CD4-positive, alpha-beta memory T cell (primary cell): ENCODE data around the gene LKAAEAR1. TPM values are rescaled to one million over a fixed set of nuclear protein-coding genes. Genes with fewer than 3 reads are reported as not detected.

Source experiments
- CTCF ChIA-PET: fragments of 350-600 bp; sonication (Branson Sonifier 250); formaldehyde crosslinking; loops from one replicate; lab custom pipeline; 2021; ENCODE audit warnings: inconsistent platforms; ENCODE audit not compliant: partially characterized antibody; lab: Charles Lee
- POLR2A ChIA-PET: fragments of 350-600 bp; sonication (Branson Sonifier 250); formaldehyde crosslinking; loops from one replicate; lab custom pipeline; 2021; ENCODE audit not compliant: partially characterized antibody; lab: Charles Lee
- DNase-seq, 5 donors: peaks; one replicate each; pipeline versions ENCODE4 v3.0.0 to v3.0.0-alpha.2; 2020 to 2022; ENCODE audit warnings: mixed read lengths in 1 of 5
- H3K27ac ChIP-seq: one replicate; pipeline ENCODE4 v1.7.0; 2013; ENCODE audit warnings: low read depth, low read length
- H3K27me3 ChIP-seq: 2 replicates; pipeline ENCODE4 v1.7.0; 2013; ENCODE audit warnings: mild to moderate bottlenecking, low read length, moderate library complexity; ENCODE audit not compliant: insufficient read depth
- H3K36me3 ChIP-seq: 2 replicates; pipeline ENCODE4 v1.7.0; 2013; ENCODE audit warnings: mild to moderate bottlenecking, low read length, moderate library complexity; ENCODE audit not compliant: insufficient read depth
- H3K4me1 ChIP-seq: 2 replicates; pipeline ENCODE4 v1.7.0; 2013; ENCODE audit warnings: mild to moderate bottlenecking, low read length, moderate library complexity; ENCODE audit not compliant: insufficient read depth
- H3K4me3 ChIP-seq, 2 donors: one replicate each; pipeline ENCODE4 v1.7.0; 2013; ENCODE audit warnings: low read length in 2 of 2, mild to moderate bottlenecking in 1 of 2
- H3K9me3 ChIP-seq, 2 donors: one replicate each; pipeline ENCODE4 v1.7.0; 2013; ENCODE audit warnings: low read length in 2 of 2, control low read depth in 1 of 2; ENCODE audit not compliant: control insufficient read depth in 1 of 2
- H3K27ac Mint-ChIP-seq, 7 donors: one replicate each; pipeline ENCODE4 v1.8.0; 2020 to 2021; ENCODE audit warnings: mixed read lengths in 7 of 7, mild to moderate bottlenecking in 6 of 7, inconsistent platforms in 3 of 7, moderate library complexity in 3 of 7
- H3K27me3 Mint-ChIP-seq, 2 donors: one replicate each; pipeline ENCODE4 v1.8.0; 2020 to 2021; ENCODE audit warnings: mixed read lengths in 2 of 2
- H3K36me3 Mint-ChIP-seq, 2 donors: one replicate each; pipeline ENCODE4 v1.8.0; 2020 to 2021; ENCODE audit warnings: mixed read lengths in 2 of 2, inconsistent platforms in 1 of 2, mild to moderate bottlenecking in 1 of 2
- H3K4me1 Mint-ChIP-seq, 4 donors: one replicate each; pipeline ENCODE4 v1.8.0; 2020 to 2021; ENCODE audit warnings: mixed read lengths in 4 of 4, mild to moderate bottlenecking in 1 of 4
- H3K4me3 Mint-ChIP-seq, 8 donors: one replicate each; pipeline ENCODE4 v1.8.0; 2020 to 2021; ENCODE audit warnings: mixed read lengths in 8 of 8, mild to moderate bottlenecking in 7 of 8, moderate library complexity in 6 of 8, inconsistent platforms in 3 of 8
- H3K9me3 Mint-ChIP-seq, 8 donors: one replicate each; pipeline ENCODE4 v1.8.0; 2020 to 2021; ENCODE audit warnings: mixed read lengths in 8 of 8, mild to moderate bottlenecking in 5 of 8, inconsistent platforms in 3 of 8, moderate library complexity in 1 of 8
- intact Hi-C: fragments of 100-400 bp; cut with micrococcal nuclease; formaldehyde crosslinking; loops from one replicate; pipeline ENCODE4 v1.15.1; 2023
- polyA plus RNA-seq, 2 donors: library from polyadenylated mRNA; unstranded; fragments of 300-500 nt; fragmentation: Illumina TruSeq; gene quantifications; one replicate each; pipeline ENCODE4 v1.2.3, GENCODE V29; 2021
- total RNA-seq, 2 experiments: library from RNA; stranded (reverse); gene quantifications; one replicate each; pipeline ENCODE4 v1.2.3, GENCODE V29; 2021

Gene LKAAEAR1
- total and polyA plus RNA-seq, 4 experiments from 2014 or later = 0.30 to 0.63 (median 0.39) TPM; not detected in 1

GRCh38 chr20:64078934-64079272 lies 5.3 kb downstream of the LKAAEAR1 start:
- no peaks in the 10 kb centered on the region for H3K27me3 ChIP-seq
- H3K9me3 ChIP-seq = no peaks in the 10 kb centered on the region
- H3K36me3 Mint-ChIP-seq = peaks cover 0 to 23% of the 10 kb centered on the region in 2 donors
- H3K4me1 ChIP-seq = peaks cover 43% of the 10 kb centered on the region
- ChIA-PET POLR2A (interaction anchor here (0.9 to 3.5 kb wide), 15 partner anchors 9 to 1074 kb away, joined by 3 to 29 read pairs (median 7); partner anchors contain the start of genes LIME1, PCMTD2, PPDPF and PRPF6), CTCF (interaction anchor here (0.7 to 2.2 kb wide), 7 partner anchors 9 to 177 kb away, joined by 3 to 7 read pairs (median 4); no protein-coding TSS in a partner anchor)
- peak overlapping the region; percentile 69 to 93 (median 85) for H3K27ac Mint-ChIP-seq
- H3K36me3 ChIP-seq = peaks cover 17% of the 10 kb centered on the region
- peaks cover 7 to 57% (median 31%) of the 10 kb centered on the region in 4 donors for H3K4me1 Mint-ChIP-seq
- peak overlapping the region; percentile 86 to 95 (median 90) for H3K4me3 Mint-ChIP-seq
- peak overlapping the region; percentile 73 to 97 for H3K4me3 ChIP-seq
- intact Hi-C loops = loop anchor here (1.0 to 2.0 kb wide), 2 partner anchors 16 to 176 kb away; partner anchors contain the start of genes PCMTD2 and TCEA2
- no peaks in the 10 kb centered on the region for H3K9me3 Mint-ChIP-seq
- no peak for DNase-seq
- H3K27ac ChIP-seq = peak overlapping the region; percentile 74
- no peaks in the 10 kb centered on the region for H3K27me3 Mint-ChIP-seq

- CTCF ChIA-PET = interaction anchor here (0.9 to 4.0 kb wide), 6 partner anchors 8 to 98 kb away, joined by 3 to 22 read pairs (median 4); partner anchors contain the start of gene SAMD10
- no peaks in the 10 kb centered on the region for H3K9me3 ChIP-seq
- peak overlapping the region; percentile 73 to 97 for H3K4me3 ChIP-seq
- peak overlapping the region; percentile 74 for H3K27ac ChIP-seq
- peaks cover 38% of the 10 kb centered on the region for H3K4me1 ChIP-seq
- H3K36me3 Mint-ChIP-seq = peaks cover 0 to 26% of the 10 kb centered on the region in 2 donors
- peak overlapping the region; percentile 69 to 92 (median 90) for H3K27ac Mint-ChIP-seq
- no peaks in the 10 kb centered on the region for H3K27me3 ChIP-seq
- no peaks in the 10 kb centered on the region for H3K9me3 Mint-ChIP-seq
- DNase-seq = peak; percentile 68 to 83 (median 71)
- H3K36me3 ChIP-seq = peaks cover 25% of the 10 kb centered on the region
- intact Hi-C loops = loop anchor here (1.0 to 2.0 kb wide), 2 partner anchors 15 to 177 kb away; partner anchors contain the start of genes PCMTD2 and TCEA2
- peaks cover 6 to 54% (median 29%) of the 10 kb centered on the region in 4 donors for H3K4me1 Mint-ChIP-seq
- POLR2A ChIA-PET = interaction anchor here (0.6 to 3.5 kb wide), 13 partner anchors 10 to 1098 kb away, joined by 3 to 29 read pairs (median 12); partner anchors contain the start of genes LIME1, PCMTD2, PPDPF and PRPF6
- H3K4me3 Mint-ChIP-seq = peak overlapping the region; percentile 86 to 95 (median 90)
- H3K27me3 Mint-ChIP-seq = no peaks in the 10 kb centered on the region
Observed at GRCh38 chr20:64077876-64078551, 6.2 kb downstream of the LKAAEAR1 start.

DNA sequence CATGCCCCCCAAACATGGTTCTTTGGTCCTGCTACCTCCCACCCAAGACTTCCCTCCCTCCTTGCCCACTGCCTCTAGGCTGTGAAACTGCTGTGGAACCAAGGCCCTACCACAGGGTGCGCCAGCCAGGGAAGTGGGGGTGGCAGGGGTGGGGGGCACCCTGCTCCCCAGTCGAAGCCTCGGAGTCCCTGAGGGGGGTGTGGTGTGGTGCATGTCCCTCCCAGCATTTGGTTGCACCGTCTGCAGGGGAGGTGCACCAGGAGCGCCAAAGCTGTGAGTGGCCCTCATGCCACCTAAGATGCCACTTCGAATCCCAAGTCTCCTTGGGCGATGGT lies 6.7 kb downstream of the LKAAEAR1 start:
- Histone ChIP-seq H3K36me3 (peaks cover 29% of the 10 kb centered on the region), H3K27me3 (no peaks in the 10 kb centered on the region), H3K27ac (peak overlapping the region; percentile 74), H3K4me1 (peaks cover 33% of the 10 kb centered on the region), H3K4me3 (peak overlapping the region; percentile 73 to 97), H3K9me3 (no peaks in the 10 kb centered on the region)
- no peak for DNase-seq
- Mint-ChIP-seq H3K36me3 (peaks cover 0 to 28% of the 10 kb centered on the region in 2 donors), H3K4me1 (peaks cover 6 to 49% (median 28%) of the 10 kb centered on the region in 4 donors), H3K27me3 (no peaks in the 10 kb centered on the region), H3K4me3 (peak overlapping the region; percentile 86 to 95 (median 90)), H3K9me3 (no peaks in the 10 kb centered on the region), H3K27ac (peak overlapping the region; percentile 69 to 94 (median 90))
- ChIA-PET CTCF (interaction anchor here (0.9 to 4.0 kb wide), 5 partner anchors 8 to 98 kb away, joined by 3 to 22 read pairs (median 5); partner anchors contain the start of gene SAMD10), POLR2A (interaction anchor here (0.7 to 3.5 kb wide), 11 partner anchors 9 to 557 kb away, joined by 3 to 29 read pairs (median 12); partner anchors contain the start of genes LIME1, PCMTD2, PPDPF and PRPF6)
- intact Hi-C loops = no loop called here

- Mint-ChIP-seq H3K4me3 (peak overlapping the region; percentile 86 to 95 (median 90)), H3K4me1 (peaks cover 5 to 45% (median 26%) of the 10 kb centered on the region in 4 donors), H3K9me3 (no peaks in the 10 kb centered on the region), H3K27ac (peak overlapping the region in 6 of 7 donors; percentile 42 to 94 (median 73)), H3K36me3 (peaks cover 0 to 31% of the 10 kb centered on the region in 2 donors), H3K27me3 (no peaks in the 10 kb centered on the region)
- Histone ChIP-seq H3K9me3 (no peaks in the 10 kb centered on the region), H3K27me3 (no peaks in the 10 kb centered on the region), H3K27ac (peak overlapping the region; percentile 74), H3K4me1 (peaks cover 29% of the 10 kb centered on the region), H3K36me3 (peaks cover 29% of the 10 kb centered on the region), H3K4me3 (peak overlapping the region; percentile 73 to 97)
- CTCF ChIA-PET = interaction anchor here (1.1 to 4.0 kb wide), 3 partner anchors 20 to 44 kb away, joined by 3 to 22 read pairs (median 5); no protein-coding TSS in a partner anchor
- POLR2A ChIA-PET = interaction anchor here (0.6 to 3.5 kb wide), 8 partner anchors 9 to 210 kb away, joined by 3 to 29 read pairs (median 14); partner anchors contain the start of genes PRPF6, SAMD10 and TCEA2
- DNase-seq = peak in 1 of 5 donors; percentile 51
- intact Hi-C loops = no loop called here
Observed at GRCh38 chr20:64077094-64077493, 7.1 kb downstream of the LKAAEAR1 start.

DNA sequence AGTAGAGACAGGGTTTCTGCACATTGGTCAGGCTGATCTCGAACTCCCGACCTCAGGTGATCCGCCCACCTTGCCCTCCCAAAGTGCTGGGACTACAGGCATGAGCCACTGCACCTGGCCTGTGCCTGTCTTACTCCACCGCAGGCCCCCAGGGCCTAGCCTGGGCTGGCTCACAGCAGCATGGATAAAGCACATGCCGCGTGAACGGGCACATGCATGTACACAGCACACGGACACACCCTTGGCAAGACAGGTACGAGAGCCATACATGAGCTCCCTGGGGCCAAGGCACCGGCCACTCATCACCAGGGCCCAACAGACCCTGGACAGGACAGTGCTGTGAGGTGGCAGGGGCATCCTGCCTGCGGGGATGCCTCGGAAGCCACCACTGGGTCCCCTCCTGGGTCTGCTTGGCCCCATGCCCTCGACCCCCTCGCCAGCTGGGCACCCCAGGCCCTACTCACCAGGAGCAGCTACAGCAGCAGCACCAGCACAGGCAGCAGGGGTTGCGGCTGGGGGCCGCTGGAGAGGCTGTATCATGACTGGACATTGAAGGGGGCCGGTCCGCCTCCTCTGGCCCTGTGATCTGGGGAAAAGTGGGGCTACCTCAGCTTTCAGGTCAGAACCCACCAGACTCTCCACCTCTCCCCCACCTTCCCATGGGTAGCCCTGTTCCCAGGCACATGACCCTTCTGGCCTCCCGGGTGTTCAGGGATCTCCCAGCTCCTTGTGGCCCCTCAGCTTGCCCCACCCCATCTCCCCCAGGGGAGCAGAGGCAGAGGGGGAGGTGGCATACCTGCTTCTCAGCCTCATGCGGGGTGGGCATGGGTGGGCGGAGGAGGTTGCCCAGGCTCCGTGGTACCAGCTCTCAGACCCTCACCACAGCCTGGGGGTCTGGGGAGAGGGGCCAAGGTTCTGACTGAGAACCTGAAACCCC lies 7.9 kb downstream of the LKAAEAR1 start:
- H3K9me3 Mint-ChIP-seq = no peaks in the 10 kb centered on the region
- CTCF ChIA-PET = interaction anchor here (1.1 to 4.0 kb wide), 2 partner anchors 19 to 37 kb away, joined by 3 to 22 read pairs; no protein-coding TSS in a partner anchor
- POLR2A ChIA-PET = interaction anchor here (0.6 to 3.5 kb wide), 6 partner anchors 11 to 209 kb away, joined by 3 to 27 read pairs (median 11); partner anchors contain the start of genes PRPF6 and SAMD10
- H3K4me3 ChIP-seq = no peak overlapping the region
- H3K9me3 ChIP-seq = no peaks in the 10 kb centered on the region
- H3K4me1 Mint-ChIP-seq = peaks cover 4 to 37% (median 22%) of the 10 kb centered on the region in 4 donors
- peaks cover 29% of the 10 kb centered on the region for H3K36me3 ChIP-seq
- H3K4me1 ChIP-seq = peaks cover 28% of the 10 kb centered on the region
- intact Hi-C loops = no loop called here
- peaks cover 0 to 32% of the 10 kb centered on the region in 2 donors for H3K36me3 Mint-ChIP-seq
- H3K27me3 Mint-ChIP-seq = no peaks in the 10 kb centered on the region
- H3K27me3 ChIP-seq = no peaks in the 10 kb centered on the region
- peak overlapping the region; percentile 74 for H3K27ac ChIP-seq
- peak overlapping the region in 5 of 7 donors; percentile 23 to 94 (median 57) for H3K27ac Mint-ChIP-seq
- DNase-seq = no peak
- H3K4me3 Mint-ChIP-seq = peak overlapping the region in 5 of 8 donors; percentile 20 to 94 (median 57)

DNA sequence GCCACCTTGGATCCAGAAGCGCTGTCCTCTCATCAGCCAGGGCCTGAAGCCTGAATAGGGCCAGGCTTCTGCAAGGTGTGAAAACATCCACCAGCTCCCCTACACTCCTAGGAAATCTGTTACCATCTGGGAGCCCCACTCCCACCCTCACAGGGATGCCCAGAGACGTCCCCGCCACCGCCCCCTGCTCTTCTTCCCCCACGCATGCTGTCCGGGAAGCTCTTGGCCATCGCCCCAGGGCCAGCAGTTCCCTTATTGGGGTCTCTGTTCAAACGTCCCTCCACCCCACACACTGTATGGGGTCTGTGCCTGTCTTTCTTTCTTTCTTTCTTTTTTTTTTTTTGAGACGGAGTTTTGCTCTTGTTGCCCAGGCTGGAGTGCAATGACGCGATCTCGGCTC lies 8.6 kb downstream of the LKAAEAR1 start:
- Histone ChIP-seq H3K9me3 (no peaks in the 10 kb centered on the region), H3K4me1 (peaks cover 25% of the 10 kb centered on the region), H3K4me3 (no peak overlapping the region), H3K27me3 (no peaks in the 10 kb centered on the region), H3K27ac (no peak overlapping the region), H3K36me3 (peaks cover 29% of the 10 kb centered on the region)
- H3K4me3 Mint-ChIP-seq = peak overlapping the region in 4 of 8 donors; percentile 4 to 57 (median 27)
- H3K9me3 Mint-ChIP-seq = no peaks in the 10 kb centered on the region
- ChIA-PET CTCF (interaction anchor here (4.0 kb wide), 1 partner anchor 36 kb away, joined by 22 read pairs; no protein-coding TSS in a partner anchor), POLR2A (interaction anchor here (0.7 to 3.5 kb wide), 2 partner anchors 10 to 173 kb away, joined by 4 to 27 read pairs; no protein-coding TSS in a partner anchor)
- DNase-seq = no peak
- H3K4me1 Mint-ChIP-seq = peaks cover 2 to 30% (median 19%) of the 10 kb centered on the region in 4 donors
- H3K27ac Mint-ChIP-seq = peak overlapping the region in 3 of 7 donors; percentile 22 to 57 (median 29)
- no peaks in the 10 kb centered on the region for H3K27me3 Mint-ChIP-seq
- intact Hi-C loops = no loop called here
- H3K36me3 Mint-ChIP-seq = peaks cover 0 to 32% of the 10 kb centered on the region in 2 donors
